Activated T-helper 9 cell treated with anti-CD3 and anti-CD28 coated beads, Interleukin-2, amount 50 U/mL, for 16 hours (primary cell): ENCODE measurements around the gene MARCHF3.
"Not testable (repeated sequence)": the region's sequence is repeated elsewhere in the genome, so short reads cannot be mapped to it uniquely, and the experiment has no call there.

Source experiments
- DNase-seq: peaks from one replicate; pipeline ENCODE4 v3.0.0-alpha.2; 2020; ENCODE audit warnings: low read depth

MARCHF3 gene

GRCh38 chr5:126917918-126918614 lies 112.3 kb downstream of the MARCHF3 start:
- no peak for DNase-seq

- DNase-seq, result no peak
Observed at GRCh38 chr5:126915496-126915895, 114.9 kb downstream of the MARCHF3 start.

GRCh38 chr5:126914801-126915436 lies 115.4 kb downstream of the MARCHF3 start:
- DNase-seq, result no peak

GRCh38 chr5:126912616-126913200 lies 117.7 kb downstream of the MARCHF3 start:
- no peak for DNase-seq

- DNase-seq, result no peak
Observed at GRCh38 chr5:126911986-126912385, 118.4 kb downstream of the MARCHF3 start.

- DNase-seq, result no peak
Observed at GRCh38 chr5:126909856-126910255, 120.5 kb downstream of the MARCHF3 start.

- DNase-seq, result not testable (repeated sequence)
Observed at GRCh38 chr5:126904407-126904806, 126.0 kb downstream of the MARCHF3 start.

- no peak for DNase-seq
Observed at GRCh38 chr5:126900796-126901195, 129.6 kb downstream of the MARCHF3 start.

GRCh38 chr5:126899476-126899875 lies 130.9 kb downstream of the MARCHF3 start:
- DNase-seq, result no peak

- DNase-seq, result no peak
Observed at GRCh38 chr5:126897851-126898630, 132.3 kb downstream of the MARCHF3 start.

- DNase-seq, result no peak
Observed at GRCh38 chr5:126896170-126896702, 134.1 kb downstream of the MARCHF3 start.

GRCh38 chr5:126895712-126896111 lies 134.6 kb downstream of the MARCHF3 start:
- DNase-seq, result not testable (repeated sequence)

- DNase-seq, result not testable (repeated sequence)
Observed at GRCh38 chr5:126890414-126890813, 139.9 kb downstream of the MARCHF3 start.

- no peak for DNase-seq
Observed at GRCh38 chr5:126888175-126888574, 142.2 kb downstream of the MARCHF3 start.

GRCh38 chr5:126884269-126884819 lies 146.0 kb downstream of the MARCHF3 start:
- no peak for DNase-seq

- no peak for DNase-seq
Observed at GRCh38 chr5:126883564-126884245, 146.7 kb downstream of the MARCHF3 start.

- no peak for DNase-seq
Observed at GRCh38 chr5:126881821-126882600, 148.3 kb downstream of the MARCHF3 start.

GRCh38 chr5:126878634-126879033 lies 151.7 kb downstream of the MARCHF3 start:
- no peak for DNase-seq

- DNase-seq, result no peak
Observed at GRCh38 chr5:126878085-126878484, 152.3 kb downstream of the MARCHF3 start.

GRCh38 chr5:126877602-126878001 lies 152.8 kb downstream of the MARCHF3 start:
- DNase-seq, result no peak
